SKM-1 treated with dmso at 0.1 percent for 144 hours (cell line): ENCODE measurements around the gene EFNA2.

Source experiments
- DNase-seq: peaks from one replicate; lab custom pipeline; 2025; ENCODE audit not compliant: unreplicated experiment; lab: John Stamatoyannopoulos, UW

Gene EFNA2

DNA sequence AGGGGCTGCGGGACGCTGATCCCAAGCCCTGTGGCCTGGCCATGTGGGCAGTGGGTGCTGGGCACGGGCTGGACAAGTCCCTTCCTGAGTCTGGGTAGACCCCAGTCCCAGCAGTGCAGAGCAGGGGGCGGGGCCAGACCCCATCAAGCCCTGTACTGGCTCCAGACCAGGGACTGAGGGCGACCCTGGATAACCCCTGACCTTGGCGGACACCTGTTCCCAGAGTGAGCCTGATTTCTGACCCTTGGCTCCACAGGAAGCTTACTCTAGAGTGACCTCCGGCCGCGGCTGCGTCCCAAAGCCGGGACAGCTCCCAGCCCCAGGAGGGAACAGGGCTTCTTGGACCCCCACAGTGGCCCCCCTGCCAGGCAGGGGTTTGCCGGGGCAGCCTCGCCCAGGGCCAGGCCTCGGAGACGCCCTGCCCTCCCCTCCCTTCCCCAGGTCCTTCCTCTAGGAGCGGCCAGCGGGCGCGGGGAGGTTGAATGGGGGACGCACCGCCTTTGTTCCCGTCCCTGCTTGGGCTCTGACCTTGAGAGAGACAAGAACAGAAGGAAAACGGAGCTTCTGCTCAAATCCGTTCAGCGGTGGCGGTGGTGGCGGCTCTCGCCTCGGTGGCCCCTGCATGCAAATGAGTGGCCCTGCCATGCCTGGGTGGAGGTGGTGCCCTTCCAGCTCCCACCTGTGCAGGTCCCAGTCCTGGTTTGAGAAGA lies 2.3 kb upstream of the EFNA2 start:
- no peak for DNase-seq

DNA sequence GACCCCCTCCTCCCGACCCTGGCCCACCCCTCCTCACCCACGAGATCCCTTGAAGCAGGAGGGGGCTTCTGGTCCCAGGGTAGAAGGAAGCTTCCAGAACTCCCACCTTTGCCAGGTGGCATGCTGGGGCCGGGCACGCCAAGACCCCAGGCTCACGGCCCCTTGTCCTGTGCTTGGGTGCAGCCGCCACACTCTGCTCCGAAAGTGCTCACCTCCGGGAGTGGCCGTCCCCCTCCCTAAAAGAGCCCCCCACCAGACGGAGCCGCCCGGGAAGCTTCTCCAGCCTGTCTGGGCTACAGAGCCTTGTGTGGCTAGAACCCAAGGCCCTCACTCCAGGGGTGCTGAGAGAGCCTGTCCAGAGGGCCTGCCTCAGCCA lies 1.8 kb upstream of the EFNA2 start:
- no peak for DNase-seq

DNA sequence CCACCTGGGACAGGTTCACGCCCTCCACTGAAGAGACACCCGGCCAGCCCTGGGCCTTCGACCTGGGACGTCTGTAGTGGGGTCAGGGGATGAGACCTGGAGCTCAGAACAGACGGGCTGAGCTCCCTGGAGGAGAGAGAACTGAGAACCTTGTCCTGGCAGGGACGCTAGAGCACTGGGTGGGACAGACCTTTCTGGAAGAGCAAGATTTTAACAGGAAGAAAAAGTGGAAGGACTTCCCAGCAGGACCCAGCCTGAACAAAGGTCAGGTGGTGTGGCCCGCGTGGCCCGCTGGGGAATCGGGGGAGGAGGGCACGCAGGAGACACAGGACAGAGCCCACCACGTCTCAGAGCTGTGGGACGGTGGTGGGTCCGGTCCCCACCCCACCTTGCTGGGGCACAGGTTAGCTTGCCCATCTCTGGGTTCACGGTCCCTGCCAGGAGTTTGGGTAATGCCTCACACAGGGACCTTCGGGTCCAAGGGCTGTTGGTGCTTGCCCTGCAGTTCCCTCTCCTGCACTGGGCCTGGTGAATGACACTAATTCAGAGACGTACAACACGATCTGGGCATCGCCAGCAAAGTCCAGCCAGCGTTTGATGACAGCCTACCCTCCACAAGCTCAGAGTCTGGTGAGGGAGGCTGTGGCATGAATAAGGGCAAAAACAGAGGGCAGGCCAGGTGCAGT lies 1.2 kb upstream of the EFNA2 start:
- no peak for DNase-seq

DNA sequence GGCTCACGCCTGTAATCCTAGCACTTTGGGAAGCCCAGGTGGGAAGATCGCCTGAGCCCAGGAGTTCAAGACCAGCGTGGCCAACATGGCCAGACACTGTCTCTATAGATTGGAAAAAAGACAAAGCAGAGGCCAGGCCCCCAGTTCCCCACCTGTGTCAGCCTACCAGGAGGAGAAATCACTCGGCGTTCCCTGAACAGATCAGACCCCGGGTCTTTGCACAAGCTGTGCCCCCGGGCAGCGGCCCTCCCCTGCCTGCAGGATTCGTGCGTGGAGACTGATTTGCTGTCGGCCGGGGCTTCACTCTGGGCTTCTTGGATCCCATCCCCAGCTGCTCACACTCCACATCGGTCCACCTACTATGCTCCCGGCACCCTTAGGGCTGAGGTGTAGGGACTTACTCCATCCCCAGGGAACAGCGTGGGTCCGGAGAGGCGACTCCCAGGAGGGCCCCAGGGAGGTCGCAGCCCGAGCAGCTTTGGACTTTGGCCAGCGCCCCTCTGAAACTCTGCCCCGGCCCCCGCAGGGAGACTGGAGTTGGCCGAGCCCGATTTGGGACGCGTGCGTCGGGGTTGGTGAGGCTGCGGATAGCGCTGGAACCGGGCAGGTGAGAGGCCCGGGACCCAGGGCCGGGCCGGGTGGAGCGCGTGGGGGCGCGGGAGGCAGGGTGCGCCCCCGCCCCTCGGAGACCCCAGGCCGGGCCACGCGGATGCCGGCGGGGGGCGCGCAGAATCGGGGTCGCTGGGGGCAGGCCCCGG lies 515 bp upstream of the EFNA2 start:
- DNase-seq, result no peak

DNA sequence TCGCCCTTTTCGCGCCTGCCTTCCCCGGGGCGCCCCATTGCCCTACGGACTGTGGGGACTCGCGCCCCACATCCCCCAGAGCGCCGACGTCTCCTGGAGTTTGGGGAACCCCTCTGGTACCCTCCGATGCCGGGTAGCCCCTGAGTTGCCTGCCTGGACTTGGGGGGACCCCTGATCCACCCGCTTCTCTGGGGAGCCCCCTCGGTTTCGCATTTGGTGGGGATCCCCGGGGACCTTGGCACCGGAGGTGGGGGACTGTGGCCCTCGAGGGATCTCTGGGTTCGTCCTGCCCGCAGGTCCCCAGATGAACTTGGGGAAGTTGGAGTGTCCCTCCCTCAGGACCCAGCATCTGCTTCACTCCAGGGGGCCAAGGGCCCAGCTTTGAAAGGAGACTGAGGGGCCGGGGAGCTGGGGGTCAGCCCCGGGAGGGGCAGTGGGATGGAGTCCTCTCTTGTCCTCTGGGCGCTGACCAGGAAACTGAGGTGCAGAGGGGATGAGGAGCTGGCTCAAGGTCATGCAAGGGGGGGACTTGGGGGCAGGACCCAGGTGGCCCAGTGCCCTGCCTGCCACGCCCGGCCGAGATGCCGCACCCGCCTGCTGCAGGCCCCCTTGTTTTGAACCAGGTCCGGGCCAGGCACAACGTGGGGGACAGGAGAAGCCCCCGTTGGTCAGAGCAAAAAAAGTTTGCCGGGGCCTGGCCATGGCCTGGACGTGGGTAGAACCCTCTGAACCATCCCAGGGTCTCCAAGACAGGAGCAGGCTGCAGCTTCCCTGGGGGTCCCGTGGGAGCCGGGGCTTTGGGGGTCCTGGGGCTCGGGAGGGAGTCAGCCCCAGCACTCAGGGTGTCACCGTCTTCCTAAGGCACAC lies 1.0 kb downstream of the EFNA2 start:
- DNase-seq, result no peak

DNA sequence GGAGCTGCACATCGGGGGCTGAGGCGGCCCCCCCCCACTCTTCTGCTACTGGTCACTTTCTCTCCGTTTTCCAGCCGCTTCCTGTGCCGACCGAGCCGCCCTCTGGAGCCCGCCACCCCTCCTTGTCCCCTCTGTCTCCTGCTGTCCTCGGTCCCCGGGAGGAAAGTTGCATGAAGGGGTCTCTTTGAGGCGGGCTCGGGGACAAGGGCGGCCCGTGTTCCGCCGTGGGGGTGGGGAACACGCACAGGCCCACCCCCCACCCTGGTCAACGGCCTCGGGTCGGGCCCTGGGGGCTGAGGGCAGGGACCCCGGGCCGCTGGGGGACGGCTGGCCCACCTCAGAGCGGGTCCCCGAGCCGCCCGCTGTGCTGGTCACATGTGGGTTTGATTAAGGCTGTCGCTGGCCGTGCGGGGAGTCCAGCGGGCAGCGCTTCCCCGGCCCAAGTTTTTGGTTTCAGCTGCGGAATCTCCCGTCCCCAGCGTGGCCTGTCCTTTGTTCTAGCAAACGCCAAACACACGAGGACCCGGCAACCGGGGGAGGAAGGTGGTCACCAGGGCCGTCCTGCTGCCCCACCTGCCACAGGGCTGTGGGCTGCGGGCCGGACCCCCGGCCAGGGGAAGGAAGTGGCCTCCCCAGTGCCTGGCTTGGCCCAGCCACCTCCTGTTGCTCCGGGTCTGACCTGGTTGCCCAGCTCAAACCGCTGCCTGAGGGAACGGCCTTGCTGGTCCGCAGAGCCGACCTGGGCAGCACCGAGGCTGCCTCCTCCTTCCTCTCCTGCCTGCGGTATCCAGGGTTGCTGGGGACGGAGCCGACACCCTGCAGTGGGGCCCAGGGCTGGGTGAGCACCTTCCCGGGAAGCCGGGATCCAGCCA lies 1.9 kb downstream of the EFNA2 start:
- DNase-seq, result no peak

DNA sequence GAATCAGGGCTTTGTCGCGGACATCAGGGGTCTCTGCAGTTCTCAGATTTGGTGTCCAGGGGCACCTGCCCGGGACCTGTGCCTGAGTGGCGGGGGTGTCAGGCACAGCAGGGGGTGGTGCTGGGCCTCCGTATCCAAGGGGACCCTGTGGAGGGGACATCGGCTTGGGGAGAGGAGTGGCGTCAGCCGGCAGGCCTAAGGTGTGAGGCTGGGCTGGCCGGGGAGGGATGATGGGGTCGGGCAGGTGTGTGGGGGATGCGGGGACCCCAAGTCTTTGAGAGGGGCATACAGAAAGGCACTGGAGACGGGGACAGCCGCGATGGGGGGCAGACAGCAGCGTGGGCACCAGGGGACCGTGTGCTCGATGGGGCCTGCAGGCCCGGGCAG lies 2.5 kb downstream of the EFNA2 start:
- DNase-seq, result no peak

DNA sequence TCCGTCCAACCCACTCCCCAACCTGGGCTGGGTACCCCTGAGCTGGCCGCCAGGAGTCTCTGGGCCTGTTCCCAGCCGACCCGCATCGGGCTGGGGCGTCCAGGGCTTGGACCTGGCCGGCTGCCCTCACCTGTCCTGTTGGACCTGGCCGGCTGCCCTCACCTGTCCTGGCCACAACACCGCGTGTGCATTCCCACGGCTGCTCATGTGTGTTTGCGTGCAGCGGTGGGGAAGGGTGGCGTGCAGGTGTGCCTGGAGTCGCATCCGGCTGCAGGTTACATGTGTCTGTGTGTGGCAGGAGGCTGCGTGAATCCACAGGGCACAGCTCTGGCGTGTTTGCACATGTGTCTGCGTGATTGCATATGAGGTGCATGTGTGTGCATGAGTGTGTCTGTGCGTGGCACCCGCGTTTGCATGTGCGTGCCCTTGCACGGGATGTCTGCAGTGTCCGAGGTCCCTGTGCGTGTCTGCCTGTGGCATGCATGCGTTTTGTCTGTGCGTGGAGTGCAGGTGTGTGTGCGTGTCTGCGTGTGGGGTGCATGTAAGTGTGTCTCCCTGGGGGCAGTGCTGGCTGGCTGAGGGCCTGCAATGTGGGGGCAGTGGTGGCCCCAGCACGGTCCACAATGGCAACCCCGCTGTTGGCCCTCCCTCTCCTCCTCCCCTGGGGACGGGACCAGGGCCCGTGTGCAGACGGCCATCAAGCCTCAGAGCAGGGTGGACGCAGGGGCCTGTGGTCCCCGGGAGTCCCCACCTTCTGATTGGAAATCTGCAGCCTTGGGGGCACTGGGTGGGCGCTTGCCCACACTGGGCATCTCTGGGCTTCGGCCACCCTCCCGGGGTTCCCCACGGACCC lies 3.4 kb downstream of the EFNA2 start:
- DNase-seq, result no peak

GRCh38 chr19:1289686-1290025 lies 4.0 kb downstream of the EFNA2 start:
- DNase-seq, result no peak

DNA sequence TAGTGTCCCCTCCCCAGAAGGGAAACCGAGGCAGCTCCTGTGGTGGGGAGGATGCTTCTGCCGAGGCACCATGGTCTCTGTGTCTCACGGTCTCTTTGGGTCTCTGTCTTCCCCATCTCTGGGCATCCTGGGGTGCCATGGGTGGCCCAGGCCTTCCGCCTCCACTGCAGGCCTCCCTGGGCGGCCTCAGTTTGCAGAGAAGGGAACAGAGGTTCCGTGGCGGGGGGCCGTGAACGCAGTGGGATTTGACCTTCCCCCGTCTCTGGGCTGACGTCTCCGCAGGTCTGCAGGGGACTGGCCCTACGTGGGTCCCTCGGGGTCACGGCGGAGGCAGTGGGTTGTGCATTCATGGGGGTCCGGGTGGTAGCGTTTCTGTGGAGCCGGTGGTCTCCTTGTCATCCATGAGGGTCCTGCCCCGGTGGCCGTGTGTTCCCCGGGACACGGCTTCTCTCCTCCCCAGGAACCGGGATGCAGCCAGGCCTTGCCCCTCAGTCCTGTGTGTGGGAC lies 4.6 kb downstream of the EFNA2 start:
- no peak for DNase-seq

GRCh38 chr19:1290703-1291651 lies 5.3 kb downstream of the EFNA2 start:
- no peak for DNase-seq

GRCh38 chr19:1291761-1292418 lies 6.2 kb downstream of the EFNA2 start:
- no peak for DNase-seq

DNA sequence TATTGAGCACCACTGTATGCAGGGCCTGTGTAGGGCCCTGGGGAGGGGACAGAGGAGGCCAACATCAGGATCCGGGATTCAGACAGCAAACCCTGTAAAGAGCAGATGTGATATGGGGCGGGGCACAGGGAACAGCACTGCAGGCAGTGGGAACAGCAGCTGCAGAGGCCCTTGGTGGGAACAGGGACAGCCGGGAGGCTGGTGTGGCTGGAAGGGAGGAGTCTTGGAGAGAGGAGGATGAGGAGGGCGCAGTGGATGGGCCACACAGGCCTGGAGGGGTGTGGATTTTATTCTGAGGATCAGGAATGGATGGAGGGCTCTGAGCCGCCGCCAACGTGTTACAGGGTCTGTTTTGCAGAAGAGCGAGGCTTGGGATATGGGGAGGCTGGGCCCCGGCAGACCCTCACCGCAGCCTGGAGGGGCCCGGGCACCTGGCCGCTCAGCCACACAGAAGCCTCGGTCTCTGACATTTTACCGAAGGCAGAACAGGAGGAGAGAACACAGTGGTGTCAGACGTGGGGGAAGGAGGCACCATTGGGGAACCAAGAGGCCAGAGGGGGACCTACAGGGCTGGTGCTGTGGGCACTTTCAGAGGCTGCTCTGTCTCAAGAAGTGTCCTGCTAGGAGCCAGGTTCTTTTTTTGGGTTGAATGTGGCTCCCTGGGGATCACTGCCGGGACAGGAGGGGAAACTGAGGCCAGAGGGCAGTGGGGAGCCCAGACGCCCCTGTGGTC lies 6.9 kb downstream of the EFNA2 start:
- DNase-seq, result no peak

DNA sequence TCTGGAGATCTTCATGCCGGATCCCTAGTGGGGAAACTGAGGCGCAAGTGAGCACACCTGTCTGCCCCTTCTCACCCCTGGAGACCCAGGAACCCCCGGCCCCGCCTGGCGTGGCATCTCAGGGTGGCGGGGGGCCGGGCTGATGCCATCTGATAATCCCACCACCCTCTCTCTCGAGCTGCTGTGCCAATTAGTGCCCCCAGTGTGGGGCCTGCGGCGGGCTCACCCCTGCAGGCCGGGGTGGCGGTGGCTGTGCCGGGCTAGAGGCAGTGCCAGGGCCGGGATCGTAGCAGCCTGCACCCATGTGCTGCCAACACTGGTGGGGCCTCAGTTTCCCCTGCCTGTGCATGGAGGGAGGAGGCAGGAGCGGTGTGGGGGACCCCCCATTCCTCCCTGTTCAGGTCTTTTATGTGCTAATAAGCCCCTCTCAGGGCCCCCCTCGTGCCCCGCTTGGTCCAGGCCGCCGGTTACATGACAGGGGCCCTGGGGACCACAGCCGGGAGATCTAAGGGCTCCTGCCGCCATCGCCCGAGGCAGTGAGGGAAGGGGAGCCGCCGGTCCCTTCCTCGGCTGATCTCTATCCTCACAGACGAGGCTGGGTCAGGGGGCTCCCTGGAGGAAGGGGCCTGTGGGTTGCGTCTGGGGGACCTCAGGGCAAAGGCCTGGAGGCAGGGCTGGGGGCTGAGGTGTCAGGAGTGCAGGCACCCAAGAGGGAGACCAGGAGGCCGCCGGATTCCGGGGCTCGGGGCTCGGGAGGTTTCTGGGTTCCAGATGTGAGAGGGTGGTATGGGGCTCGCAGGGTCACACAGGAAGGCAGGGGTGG lies 8.3 kb downstream of the EFNA2 start:
- no peak for DNase-seq

DNA sequence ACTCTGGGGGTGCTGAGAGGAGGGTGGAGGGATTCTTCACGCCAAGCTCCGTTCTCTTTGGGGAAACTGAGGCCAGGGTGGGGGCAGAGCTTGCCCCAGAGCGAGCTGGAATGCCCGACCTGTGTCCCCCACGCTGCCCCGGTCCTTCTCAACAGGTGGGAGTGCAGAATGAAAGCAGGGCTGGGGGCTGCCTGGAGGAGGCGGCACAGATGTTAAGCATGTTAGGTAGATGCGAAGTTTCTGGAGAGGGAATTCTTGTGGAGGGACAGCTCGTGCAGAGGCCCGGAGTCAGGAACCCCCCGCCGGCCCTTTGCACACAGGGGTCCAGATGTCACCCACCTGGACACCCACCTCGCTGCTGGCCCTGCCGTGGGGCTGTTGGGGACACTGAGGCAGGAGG lies 9.0 kb downstream of the EFNA2 start:
- no peak for DNase-seq
